Epithelial cell of proximal tubule (primary cell): Measurements from ENCODE around the gene TBC1D4. TPM values are rescaled to one million over a fixed set of nuclear protein-coding genes. Genes with fewer than 3 reads are reported as not detected.

Experiments
- DNase-seq: peaks from one replicate; pipeline ENCODE4 v3.0.0-alpha.2; 2011; ENCODE audit warnings: low read depth
- H3K4me3 ChIP-seq: 2 replicates; pipeline ENCODE4 v1.5.1; 2011; ENCODE audit warnings: low read depth, mild to moderate bottlenecking, low read length
- CTCF ChIP-seq: conservative IDR thresholded peaks from 2 replicates; pipeline ENCODE4 v1.5.1; 2012; ENCODE audit warnings: low read depth, mild to moderate bottlenecking, low read length
- total RNA-seq: library from RNA; depleted of rRNA; stranded (reverse); fragments of >200 nt; gene quantifications from 2 replicates; pipeline ENCODE4 v1.2.3, GENCODE V29; 2015

The TBC1D4 gene
- total RNA-seq, 1 donor from 2014 or later = 20.9 TPM

- H3K4me3 ChIP-seq = no peak overlapping the region
- no peak for DNase-seq
- TF ChIP-seq CTCF = no peak
Observed at GRCh38 chr13:75383064-75383715, 98.8 kb downstream of the TBC1D4 start.

GRCh38 chr13:75378301-75378700 is 103.7 kb downstream of the TBC1D4 start:
- no peak overlapping the region for H3K4me3 ChIP-seq
- TF ChIP-seq CTCF = no peak
- DNase-seq = no peak

- H3K4me3 ChIP-seq = no peak overlapping the region
- DNase-seq = no peak
- no peak for TF ChIP-seq CTCF
Observed at GRCh38 chr13:75376792-75377402, 105.1 kb downstream of the TBC1D4 start.

GRCh38 chr13:75375329-75375728 is 106.6 kb downstream of the TBC1D4 start:
- TF ChIP-seq CTCF = no peak
- H3K4me3 ChIP-seq = no peak overlapping the region
- no peak for DNase-seq

- no peak for TF ChIP-seq CTCF
- no peak for DNase-seq
- no peak overlapping the region for H3K4me3 ChIP-seq
Observed at GRCh38 chr13:75373988-75374387, 108.0 kb downstream of the TBC1D4 start.

- H3K4me3 ChIP-seq = no peak overlapping the region
- TF ChIP-seq CTCF = no peak
- no peak for DNase-seq
Observed at GRCh38 chr13:75372923-75373841, 108.8 kb downstream of the TBC1D4 start.
